NB4 (cell line): ENCODE measurements around the gene POLR2E.
"Not testable (repeated sequence)": the region's sequence is repeated elsewhere in the genome, so short reads cannot be mapped to it uniquely, and the experiment has no call there.

Source experiments
- CTCF ChIP-seq: IDR thresholded peaks from one replicate; pipeline ENCODE4 v1.5.1; 2012; ENCODE audit warnings: low read depth, low read length
- MAX ChIP-seq: IDR thresholded peaks from 2 replicates; pipeline ENCODE4 v1.6.1; 2011; ENCODE audit warnings: low read depth, low read length
- POLR2A ChIP-seq: IDR thresholded peaks from 2 replicates; pipeline ENCODE4 v1.6.1; 2011; ENCODE audit warnings: mild to moderate bottlenecking; ENCODE audit not compliant: insufficient read length; ENCODE audit errors: extremely low read depth

DNA sequence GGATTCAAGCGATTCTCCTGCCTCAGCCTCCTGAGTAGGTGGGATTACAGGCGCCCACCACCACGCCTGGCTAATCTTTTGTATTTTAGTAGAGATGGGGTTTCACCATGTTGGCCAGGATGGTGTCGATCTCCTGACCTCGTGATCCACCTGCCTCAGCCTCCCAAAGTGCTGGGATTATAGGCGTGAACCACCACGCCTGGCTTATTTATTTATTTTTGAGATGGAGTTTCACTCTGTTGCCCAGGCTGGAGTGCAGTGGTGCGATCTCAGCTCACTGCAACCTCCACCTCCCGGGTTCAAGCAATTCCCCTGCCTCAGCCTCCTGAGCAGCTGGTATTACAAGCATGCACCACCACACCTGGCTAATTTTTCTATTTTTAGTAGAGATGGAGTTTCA is 19.6 kb upstream of the POLR2E start:
- TF ChIP-seq POLR2A, CTCF, MAX: not testable (repeated sequence)
